ENCODE measurements around the gene LSS.
"Not testable (repeated sequence)": the region's sequence is repeated elsewhere in the genome, so short reads cannot be mapped to it uniquely, and the experiment has no call there.

The LSS gene

GRCh38 chr21:46151261-46151988, 77.1 kb downstream of the LSS start:
- Histone ChIP-seq H3K36me3 (no peaks in the 10 kb centered on the region), H3K27ac (no peak overlapping the region), H3K27me3 (no peaks in the 10 kb centered on the region), H3K9me3 (no peaks in the 10 kb centered on the region), H3K4me1 (ENCODE audit: control insufficient read depth in 1 of 2, insufficient read depth in 1 of 2, low read depth in 1 of 2, low read length in 1 of 2) (peaks cover 0 to 4% of the 10 kb centered on the region in 2 experiments), H3K4me3 (ENCODE audit: low read depth in 1 of 2, low read length in 1 of 2) (no peak overlapping the region)
- TF ChIP-seq CTCF (IDR thresholded peaks at IDR 0.05), result no peak

GRCh38 chr21:46150491-46151121, 78.0 kb downstream of the LSS start:
- Histone ChIP-seq H3K4me3 (ENCODE audit: low read depth in 1 of 2, low read length in 1 of 2) (no peak overlapping the region), H3K36me3 (no peaks in the 10 kb centered on the region), H3K27me3 (no peaks in the 10 kb centered on the region), H3K9me3 (no peaks in the 10 kb centered on the region), H3K27ac (no peak overlapping the region), H3K4me1 (ENCODE audit: control insufficient read depth in 1 of 2, insufficient read depth in 1 of 2, low read depth in 1 of 2, low read length in 1 of 2) (peaks cover 0 to 4% of the 10 kb centered on the region in 2 experiments)
- TF ChIP-seq CTCF (IDR thresholded peaks at IDR 0.05), result no peak

- Histone ChIP-seq H3K9me3 (no peaks in the 10 kb centered on the region), H3K36me3 (no peaks in the 10 kb centered on the region), H3K27me3 (no peaks in the 10 kb centered on the region), H3K27ac (no peak overlapping the region), H3K4me1 (ENCODE audit: control insufficient read depth in 1 of 2, insufficient read depth in 1 of 2, low read depth in 1 of 2, low read length in 1 of 2) (peaks cover 0 to 4% of the 10 kb centered on the region in 2 experiments), H3K4me3 (ENCODE audit: low read depth in 1 of 2, low read length in 1 of 2) (no peak overlapping the region)
- no peak for TF ChIP-seq CTCF (IDR thresholded peaks at IDR 0.05)
Measured at GRCh38 chr21:46150073-46150472, 78.5 kb downstream of the LSS start.

- Histone ChIP-seq H3K4me1 (ENCODE audit: control insufficient read depth in 1 of 2, insufficient read depth in 1 of 2, low read depth in 1 of 2, low read length in 1 of 2) (peaks cover 0 to 4% of the 10 kb centered on the region in 2 experiments), H3K9me3 (no peaks in the 10 kb centered on the region), H3K27ac (no peak overlapping the region), H3K4me3 (ENCODE audit: low read depth in 1 of 2, low read length in 1 of 2) (no peak overlapping the region), H3K27me3 (no peaks in the 10 kb centered on the region), H3K36me3 (no peaks in the 10 kb centered on the region)
- TF ChIP-seq CTCF (IDR thresholded peaks at IDR 0.05), result no peak
Measured at GRCh38 chr21:46149205-46149901, 79.2 kb downstream of the LSS start.

GRCh38 chr21:46148106-46148505, 80.5 kb downstream of the LSS start:
- no peak overlapping the region for H3K4me3 ChIP-seq (ENCODE audit: low read depth in 1 of 2, low read length in 1 of 2)
- no peaks in the 10 kb centered on the region for H3K9me3 ChIP-seq
- no peaks in the 10 kb centered on the region for H3K36me3 ChIP-seq
- H3K27ac ChIP-seq, result no peak overlapping the region
- peaks cover under 1 to 5% of the 10 kb centered on the region in 2 experiments for H3K4me1 ChIP-seq (ENCODE audit: control insufficient read depth in 1 of 2, insufficient read depth in 1 of 2, low read depth in 1 of 2, low read length in 1 of 2)
- H3K27me3 ChIP-seq, result peaks cover 4% of the 10 kb centered on the region
- no peak for TF ChIP-seq CTCF (IDR thresholded peaks at IDR 0.05)

GRCh38 chr21:46147429-46147828, 81.1 kb downstream of the LSS start:
- H3K4me1 ChIP-seq (ENCODE audit: control insufficient read depth in 1 of 2, insufficient read depth in 1 of 2, low read depth in 1 of 2, low read length in 1 of 2); H3K27ac ChIP-seq; H3K4me3 ChIP-seq (ENCODE audit: low read depth in 1 of 2, low read length in 1 of 2); H3K9me3 ChIP-seq; H3K36me3 ChIP-seq; H3K27me3 ChIP-seq: not testable (repeated sequence)
